Measurements from ENCODE around the gene ZC3H4.

ZC3H4 gene

GRCh38 chr19:47022541-47023447 lies 90.8 kb downstream of the ZC3H4 start:
- no peak for TF ChIP-seq CTCF (conservative IDR thresholded peaks at IDR 0.05)
- H3K27ac ChIP-seq: no peak overlapping the region

DNA sequence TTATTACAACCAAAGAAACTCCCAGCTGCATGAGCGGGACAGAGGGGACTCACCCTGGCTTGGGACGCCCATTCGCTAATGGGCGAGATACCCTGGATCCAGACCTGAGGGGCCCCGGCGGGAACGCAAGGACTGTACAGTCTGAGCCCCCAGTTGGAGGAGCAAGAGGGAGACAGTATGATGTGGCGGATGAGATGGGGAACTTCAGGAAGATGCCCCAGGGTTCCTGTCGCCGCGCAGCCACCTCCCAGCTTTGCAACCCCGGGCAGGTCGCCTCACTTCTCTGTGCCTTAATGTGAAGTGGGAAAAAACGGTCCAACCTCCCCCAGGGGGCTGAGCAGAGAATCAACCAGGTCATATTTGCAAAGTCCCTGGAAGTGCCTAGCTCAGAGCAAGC lies 91.4 kb downstream of the ZC3H4 start:
- TF ChIP-seq ZFX (IDR thresholded peaks at IDR 0.05) (no peak), CTCF (conservative IDR thresholded peaks at IDR 0.05) (no peak)

GRCh38 chr19:47021536-47022139 lies 91.9 kb downstream of the ZC3H4 start:
- H3K27ac ChIP-seq: no peak overlapping the region
- TF ChIP-seq CTCF (conservative IDR thresholded peaks at IDR 0.05) (no peak), ZFX (IDR thresholded peaks at IDR 0.05) (no peak)

More for the DNA sequence above, 91.4 kb downstream of the ZC3H4 start:
- no peak overlapping the region for H3K27ac ChIP-seq

GRCh38 chr19:47020992-47021496 lies 92.5 kb downstream of the ZC3H4 start:
- no peak overlapping the region for H3K27ac ChIP-seq
- TF ChIP-seq ZFX (IDR thresholded peaks at IDR 0.05) (no peak), CTCF (conservative IDR thresholded peaks at IDR 0.05) (no peak)

DNA sequence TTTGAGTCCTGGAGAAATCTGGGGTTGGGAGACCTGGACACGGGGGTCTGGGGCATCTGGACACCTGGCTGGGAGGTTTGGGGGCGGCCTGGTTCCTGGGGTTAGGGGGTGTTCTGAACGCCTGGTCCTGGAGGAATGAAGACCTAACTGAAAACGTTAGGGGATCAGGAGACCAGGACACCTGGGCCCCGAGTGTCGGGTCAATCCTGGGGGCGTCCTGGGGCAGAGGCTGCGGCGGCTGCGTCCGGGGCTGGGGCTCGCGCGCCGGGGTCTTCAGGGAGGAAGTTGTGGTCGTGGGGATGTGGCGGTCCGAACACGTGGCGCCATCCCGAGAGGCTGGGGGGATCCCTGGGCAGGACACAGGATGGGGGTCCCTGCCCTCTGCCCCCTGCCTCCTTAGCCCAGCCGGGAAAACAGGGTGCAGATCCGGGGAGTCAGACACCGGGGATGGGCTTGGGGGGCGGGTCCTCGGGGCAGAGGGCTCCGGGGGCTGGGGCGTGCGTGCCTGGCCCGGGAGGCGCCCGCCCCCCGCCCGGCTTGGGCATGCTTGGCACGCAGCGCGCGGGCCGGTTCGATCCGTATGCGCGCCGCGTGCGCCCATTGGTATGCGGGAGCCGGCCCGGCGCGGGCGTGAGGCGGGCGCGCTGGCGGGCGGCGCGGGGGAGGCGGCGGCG lies 93.3 kb downstream of the ZC3H4 start:
- no peak for TF ChIP-seq ZFX (IDR thresholded peaks at IDR 0.05)
- no peak for TF ChIP-seq CTCF (conservative IDR thresholded peaks at IDR 0.05)
- H3K27ac ChIP-seq: no peak overlapping the region

DNA sequence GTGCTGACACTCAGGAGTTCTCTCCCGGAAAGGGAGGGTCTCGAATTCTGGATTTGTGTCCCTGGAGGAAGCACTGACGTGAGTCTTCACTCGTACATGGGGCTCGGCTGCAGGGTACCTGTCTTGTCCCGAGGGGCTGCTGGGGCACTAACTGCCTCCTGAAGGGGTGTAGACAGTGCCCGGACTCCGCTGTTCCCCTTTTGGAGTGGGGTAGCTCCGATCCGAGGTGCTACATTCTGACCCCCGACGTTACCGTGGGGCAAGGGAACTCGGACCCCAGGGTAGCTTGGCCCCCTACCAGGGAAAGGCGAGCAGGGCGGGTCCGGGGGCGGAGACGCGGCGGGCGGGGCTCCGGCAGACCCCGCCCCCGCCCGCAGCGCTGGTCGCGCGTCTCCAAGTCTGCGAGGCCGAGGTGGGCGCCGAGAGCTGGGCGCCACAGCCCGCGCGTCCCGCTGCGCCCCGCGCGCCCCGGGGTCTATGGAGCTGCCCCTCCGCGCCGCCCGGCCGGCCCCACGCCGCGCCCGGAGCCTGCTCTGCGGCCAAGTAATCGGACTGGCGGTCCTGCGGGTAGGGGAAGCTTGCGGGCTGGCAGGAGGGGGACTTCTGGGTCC lies 94.0 kb downstream of the ZC3H4 start, which contains the start of gene NPAS1:
NPAS1 (plus strand) TSS at position 407 of the 611 bp plus-strand sequence. CDS start 1,211 bp downstream, outside the sequence.
- TF ChIP-seq ZFX (IDR thresholded peaks at IDR 0.05) (no peak), CTCF (conservative IDR thresholded peaks at IDR 0.05) (no peak)
- no peak within 1 kb of the TSS for H3K27ac ChIP-seq

All from C4-2B (cell line).